HG02588 (cell line): Measurements from ENCODE around the gene RALGAPA1.
"Not testable (repeated sequence)": the region's sequence is repeated elsewhere in the genome, so short reads cannot be mapped to it uniquely, and the experiment has no call there.

Experiments used
- ATAC-seq: cut with Tn5 transposase; IDR thresholded peaks from one replicate; pipeline ENCODE4 v1.9.1; 2021; ENCODE audit warnings: mild to moderate bottlenecking, moderate library complexity; ENCODE audit not compliant: unreplicated experiment

Gene RALGAPA1

GRCh38 chr14:35704793-35705493 lies 104.2 kb downstream of the RALGAPA1 start:
- ATAC-seq = no peak

- no peak for ATAC-seq
These were observed 107.6 kb downstream of the RALGAPA1 start for GRCh38 chr14:35701531-35701930.

GRCh38 chr14:35699791-35700444 lies 109.2 kb downstream of the RALGAPA1 start:
- ATAC-seq = no peak

- no peak for ATAC-seq
These were observed 112.5 kb downstream of the RALGAPA1 start for GRCh38 chr14:35696575-35696974.

- no peak for ATAC-seq
These were observed 113.0 kb downstream of the RALGAPA1 start for GRCh38 chr14:35696119-35696518.

GRCh38 chr14:35695647-35696046 lies 113.4 kb downstream of the RALGAPA1 start:
- no peak for ATAC-seq

- no peak for ATAC-seq
These were observed 114.0 kb downstream of the RALGAPA1 start for GRCh38 chr14:35695072-35695471.

GRCh38 chr14:35689000-35689460 lies 120.1 kb downstream of the RALGAPA1 start:
- ATAC-seq = no peak

GRCh38 chr14:35688126-35688826 lies 120.8 kb downstream of the RALGAPA1 start:
- ATAC-seq = no peak

GRCh38 chr14:35687335-35687939 lies 121.7 kb downstream of the RALGAPA1 start:
- ATAC-seq = no peak

GRCh38 chr14:35683688-35684087 lies 125.4 kb downstream of the RALGAPA1 start:
- not testable (repeated sequence) for ATAC-seq

GRCh38 chr14:35682802-35683201 lies 126.3 kb downstream of the RALGAPA1 start:
- ATAC-seq = no peak

GRCh38 chr14:35678403-35679028 lies 130.6 kb downstream of the RALGAPA1 start:
- ATAC-seq = no peak

GRCh38 chr14:35669782-35670181 lies 139.3 kb downstream of the RALGAPA1 start:
- no peak for ATAC-seq

GRCh38 chr14:35666429-35667043 lies 142.6 kb downstream of the RALGAPA1 start:
- ATAC-seq = no peak

- ATAC-seq = no peak
These were observed 147.2 kb downstream of the RALGAPA1 start for GRCh38 chr14:35661875-35662274.

GRCh38 chr14:35653045-35653444 lies 156.1 kb downstream of the RALGAPA1 start:
- ATAC-seq = no peak

- ATAC-seq = no peak
These were observed 165.6 kb downstream of the RALGAPA1 start for GRCh38 chr14:35643513-35643912.

GRCh38 chr14:35637851-35638250 lies 171.2 kb downstream of the RALGAPA1 start:
- ATAC-seq = no peak

- ATAC-seq = no peak
These were observed 171.8 kb downstream of the RALGAPA1 start for GRCh38 chr14:35637269-35637668.
